SH-SY5Y (cell line): ENCODE data around the gene POU2F2.

ENCODE experiments used
- GATA2 ChIP-seq: IDR thresholded peaks from 2 replicates; pipeline ENCODE4 v1.6.1; 2011; ENCODE audit warnings: mild to moderate bottlenecking, low read depth, low read length
- GATA3 ChIP-seq: IDR thresholded peaks from 2 replicates; pipeline ENCODE4 v1.6.1; 2011; ENCODE audit warnings: low read depth, mild to moderate bottlenecking, low read length, moderate library complexity

- no peak for TF ChIP-seq GATA2
- TF ChIP-seq GATA3, result no peak
These were observed 20.4 kb downstream of the POU2F2 start for GRCh38 chr19:42111811-42112210.
